SK-N-MC (cell line): Measurements from ENCODE around the gene OPRM1.

Experiments used
- EZH2 ChIP-seq: fragments of 200-600 bp; sonication (generic); IDR thresholded peaks from one replicate; pipeline ENCODE4 v1.6.1; 2017; ENCODE audit warnings: antibody characterized with exemption
- POLR2AphosphoS5 ChIP-seq: IDR thresholded peaks from 2 replicates; pipeline ENCODE4 v1.6.1; 2012; ENCODE audit warnings: mild to moderate bottlenecking, low read depth, low read length, borderline replicate concordance

- TF ChIP-seq EZH2 (no peak), POLR2AphosphoS5 (no peak)
Observed at GRCh38 chr6:154140743-154141142, 101.7 kb downstream of the OPRM1 start.
